Measurements from ENCODE around the gene DOLPP1.
"Not testable (repeated sequence)": the region's sequence is repeated elsewhere in the genome, so short reads cannot be mapped to it uniquely, and the experiment has no call there.

Gene DOLPP1

GRCh38 chr9:129109952-129110739, 29.2 kb downstream of the DOLPP1 start:
- DNase-seq (ENCODE audit: low read depth in 2 of 3, low spot score in 2 of 3), result peak in 1 of 3 experiments; percentile 16

DNA sequence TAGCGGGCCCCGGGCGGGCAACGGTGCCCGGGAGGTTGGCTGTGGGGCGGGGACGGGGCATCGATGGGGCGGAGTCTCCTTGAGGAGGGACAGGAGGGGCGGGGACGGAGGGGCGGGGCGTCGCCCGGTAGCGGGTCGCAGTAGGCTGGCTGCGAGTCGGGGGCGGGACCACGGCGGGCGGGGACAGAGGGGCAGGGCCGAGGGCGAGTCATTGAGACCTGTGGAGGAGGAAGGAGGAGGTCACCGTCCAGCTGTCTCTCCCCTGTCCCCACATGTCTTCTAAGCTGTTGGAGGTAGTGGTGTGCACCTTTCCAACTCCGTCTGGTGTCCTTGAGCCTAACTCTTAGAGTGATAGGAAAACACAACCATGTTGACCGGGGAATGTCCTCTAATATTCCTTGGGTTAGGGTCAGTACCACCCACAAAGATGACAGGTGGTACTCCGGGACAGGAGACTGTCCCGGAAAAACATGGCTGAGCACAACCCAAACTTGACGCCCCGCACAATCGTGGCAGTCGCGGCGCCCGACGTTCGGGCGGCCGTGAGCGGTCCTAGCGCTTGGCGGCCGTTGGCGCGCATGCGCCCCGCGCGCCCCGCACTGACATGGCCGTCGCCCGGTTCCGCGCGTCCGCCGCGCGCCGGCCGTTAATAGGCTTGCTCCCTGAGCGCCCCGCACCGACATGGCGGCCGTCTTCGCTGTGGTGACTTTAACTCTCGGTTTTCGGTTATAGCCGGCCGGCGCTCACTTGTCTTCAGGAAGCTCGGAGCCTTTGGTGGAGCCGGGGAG, 30.0 kb downstream of the DOLPP1 start, which contains the start of the genes CRAT and PTPA:
Gene CRAT, minus strand, starts transcription at position 54 of the 788 bp plus-strand sequence. CDS start 284 bp downstream, outside the sequence.
Gene PTPA, plus strand, starts transcription at position 676 of the 788 bp plus-strand sequence. CDS start 186 bp downstream, outside the sequence.
- peak; percentile 81 to 88 (median 88) for DNase-seq (ENCODE audit: low read depth in 2 of 3, low spot score in 2 of 3)

DNA sequence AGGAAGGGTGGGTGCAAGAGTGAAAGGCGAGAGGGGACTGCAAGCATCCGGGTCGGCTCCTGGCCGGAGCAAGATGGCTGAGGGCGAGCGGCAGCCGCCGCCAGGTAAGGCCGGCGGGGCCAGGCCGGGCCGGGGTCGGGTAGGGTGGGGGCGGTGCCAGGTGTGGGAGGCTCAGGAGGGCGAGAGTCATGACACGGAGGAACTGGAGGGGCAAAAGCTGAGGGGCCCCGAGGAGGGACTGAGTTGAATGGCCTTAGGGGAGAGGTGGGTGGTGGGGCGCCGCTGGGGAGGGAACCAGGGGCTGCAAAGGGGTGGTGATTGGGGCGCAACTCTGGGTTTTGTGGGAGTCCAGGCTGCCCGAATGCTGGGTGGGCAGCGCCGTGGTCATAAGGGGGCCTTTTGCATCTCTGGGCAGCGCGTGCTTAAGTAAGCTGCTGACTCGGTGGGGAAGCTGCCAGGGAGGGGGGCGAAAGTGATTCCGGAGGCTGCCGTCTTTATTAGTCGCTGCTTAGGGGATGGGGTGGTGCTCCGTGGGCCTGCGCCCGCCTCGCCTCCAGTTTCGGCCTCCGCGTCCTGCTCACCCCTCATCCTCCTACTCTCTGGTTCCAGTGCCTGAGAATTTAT, 30.7 kb downstream of the DOLPP1 start:
- peak in 1 of 3 experiments; percentile 12 for DNase-seq (ENCODE audit: low read depth in 2 of 3, low spot score in 2 of 3)

GRCh38 chr9:129112526-129112925, 31.6 kb downstream of the DOLPP1 start:
- DNase-seq (ENCODE audit: low read depth in 2 of 3, low spot score in 2 of 3), result not testable (repeated sequence)

DNA sequence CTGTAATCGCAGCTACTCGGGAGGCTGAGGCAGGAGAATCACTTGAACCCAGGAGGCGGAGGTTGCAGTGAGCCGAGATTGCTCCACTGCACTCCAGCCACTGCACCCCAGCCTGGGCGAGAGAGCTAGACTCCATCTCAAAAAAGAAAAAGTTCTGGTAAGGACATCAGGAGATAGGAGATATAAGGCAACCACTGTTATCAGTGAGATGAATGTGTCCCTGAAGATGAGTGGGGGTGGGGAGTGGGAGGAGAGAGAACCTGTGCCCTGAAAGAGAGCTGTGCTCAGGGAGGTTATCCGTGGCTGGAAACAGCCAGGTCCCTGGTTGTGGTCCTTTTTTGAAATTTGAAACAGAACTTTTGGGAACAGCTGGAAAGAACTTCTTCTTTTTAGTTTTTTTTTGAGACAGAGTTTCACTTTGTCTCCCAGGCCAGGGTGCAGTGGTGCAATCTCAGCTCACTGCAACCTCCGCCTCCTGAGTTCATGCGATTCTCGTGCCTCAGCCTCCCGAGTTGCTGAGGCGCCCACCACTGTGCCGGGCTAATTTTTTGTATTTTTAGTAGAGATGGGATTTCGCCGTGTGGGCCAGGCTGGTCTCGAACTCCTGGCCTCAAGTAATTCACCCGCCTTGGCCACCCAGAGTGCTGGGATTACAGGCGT, 32.9 kb downstream of the DOLPP1 start:
- no peak for DNase-seq (ENCODE audit: low read depth in 2 of 3, low spot score in 2 of 3)

- DNase-seq (ENCODE audit: low read depth in 2 of 3, low spot score in 2 of 3), result no peak
Measured at GRCh38 chr9:129118799-129119198, 37.9 kb downstream of the DOLPP1 start.

DNA sequence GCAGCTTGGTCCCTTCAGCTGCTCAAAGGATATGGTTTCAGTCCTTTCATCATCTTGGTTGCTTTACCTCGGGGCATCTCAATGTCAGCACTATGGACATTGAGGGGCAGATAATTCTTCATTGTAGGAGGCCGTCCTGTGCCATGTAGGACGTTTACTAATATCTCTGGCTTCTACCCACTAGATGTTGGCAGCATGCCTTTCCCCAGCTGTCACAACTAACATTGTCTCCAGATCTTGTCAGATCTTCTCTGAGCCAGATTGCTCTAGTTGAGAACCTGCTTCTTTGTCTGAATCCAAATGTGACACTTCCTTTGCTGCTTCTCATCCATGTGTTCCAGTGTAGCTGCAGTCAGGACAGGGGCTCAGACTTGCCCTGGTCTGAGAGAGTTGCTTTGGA, 40.6 kb downstream of the DOLPP1 start:
- DNase-seq (ENCODE audit: low read depth in 2 of 3, low spot score in 2 of 3), result no peak

DNA sequence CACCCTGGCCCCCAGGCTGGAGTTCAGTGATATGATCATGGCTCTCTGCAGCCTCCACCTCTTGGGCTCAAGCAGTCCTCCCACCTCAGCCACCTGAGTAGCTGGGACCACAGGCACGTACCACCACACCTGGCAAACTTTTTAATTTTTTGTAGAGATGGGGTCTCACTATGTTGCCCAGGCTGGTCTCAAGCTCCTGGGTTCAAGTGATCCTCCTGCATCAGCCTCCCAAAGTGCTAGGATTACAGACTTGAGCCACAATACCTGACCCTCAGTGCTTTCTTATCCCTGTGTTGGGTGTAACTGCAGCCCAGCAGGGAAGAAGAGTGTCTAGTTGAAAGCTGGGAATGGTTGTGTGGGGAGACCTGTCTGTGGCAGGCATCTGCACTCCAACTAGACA, 41.2 kb downstream of the DOLPP1 start:
- no peak for DNase-seq (ENCODE audit: low read depth in 2 of 3, low spot score in 2 of 3)

DNA sequence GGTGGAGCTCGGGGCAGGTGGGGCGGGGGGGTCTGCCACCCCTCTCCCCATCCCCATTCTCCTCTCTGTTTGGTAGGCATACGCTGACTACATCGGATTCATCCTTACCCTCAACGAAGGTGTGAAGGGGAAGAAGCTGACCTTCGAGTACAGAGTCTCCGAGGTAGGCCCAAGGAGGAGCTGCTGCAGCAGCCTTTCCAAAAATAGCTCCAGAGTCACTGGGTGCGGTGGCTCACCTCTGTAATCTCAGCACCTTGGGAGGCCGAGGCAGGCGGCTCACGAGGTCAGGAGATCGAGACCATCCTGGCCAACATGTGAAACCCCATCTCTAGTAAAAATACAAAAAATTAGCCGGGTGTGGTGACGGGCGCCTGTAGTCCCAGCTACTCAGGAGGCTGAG, 42.1 kb downstream of the DOLPP1 start:
- not testable (repeated sequence) for DNase-seq (ENCODE audit: low read depth in 2 of 3, low spot score in 2 of 3)

- no peak for DNase-seq (ENCODE audit: low read depth in 2 of 3, low spot score in 2 of 3)
Measured at GRCh38 chr9:129124506-129125069, 43.7 kb downstream of the DOLPP1 start.

DNA sequence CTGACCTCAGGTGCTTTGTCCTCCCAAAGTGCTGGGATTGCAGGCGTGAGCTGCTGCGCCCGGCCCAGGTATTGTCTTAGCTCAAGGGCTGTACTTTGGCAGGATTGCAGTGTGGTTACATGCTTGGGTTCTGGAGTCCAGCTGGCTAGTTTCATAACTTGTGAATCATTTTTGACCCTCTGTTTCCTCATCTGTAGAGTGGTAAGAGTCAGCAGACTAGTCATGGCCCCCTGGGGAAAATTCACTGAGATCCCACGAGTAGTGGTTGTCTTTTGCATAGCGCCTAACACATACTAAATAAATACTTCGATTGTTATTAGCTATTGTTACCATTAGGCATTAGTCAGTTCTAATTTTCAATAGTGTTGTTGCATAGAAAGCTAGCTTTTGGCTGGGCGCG, 44.6 kb downstream of the DOLPP1 start:
- DNase-seq (ENCODE audit: low read depth in 2 of 3, low spot score in 2 of 3), result no peak

DNA sequence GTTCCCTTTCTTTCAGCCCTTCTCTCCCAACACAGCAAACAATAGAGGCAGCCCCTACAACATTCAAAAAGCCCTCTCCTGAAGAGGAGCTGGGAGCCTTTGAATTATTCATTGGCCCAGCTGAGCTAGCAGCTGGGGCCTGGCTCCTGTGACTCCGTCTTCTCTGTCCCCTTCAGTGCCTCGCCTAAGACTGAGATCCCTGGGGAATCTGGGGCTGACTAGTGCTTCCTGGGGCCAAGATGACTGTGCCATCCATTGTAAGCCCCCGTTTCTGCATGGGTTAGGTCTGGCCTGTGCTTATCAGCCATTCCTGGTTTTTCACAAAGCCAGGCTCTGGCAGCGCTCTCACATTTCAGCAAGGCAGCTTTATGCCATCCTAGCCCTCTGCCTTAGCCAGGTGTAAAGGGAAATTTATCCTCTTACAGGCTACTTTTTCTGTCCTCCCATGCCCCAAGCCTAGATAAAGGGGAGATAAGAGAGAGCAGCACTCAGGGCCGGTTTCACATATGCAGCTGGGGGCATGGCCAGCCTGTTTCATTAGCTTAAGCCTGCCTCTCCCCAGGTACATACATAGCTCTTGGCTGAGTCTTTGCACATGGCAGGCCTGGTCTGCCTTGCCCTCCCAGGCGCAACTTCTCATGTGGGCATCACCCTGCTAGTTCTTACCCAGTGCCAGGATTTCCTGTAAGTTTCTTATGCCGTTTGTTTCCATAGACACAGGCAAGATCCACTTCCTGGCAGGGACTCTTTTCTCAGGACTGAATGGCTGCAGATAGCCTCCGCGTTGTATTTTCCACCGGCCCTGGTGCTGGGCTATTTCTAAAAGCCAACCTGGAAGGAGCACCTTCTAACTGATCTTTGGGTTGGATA, 46.1 kb downstream of the DOLPP1 start:
- no peak for DNase-seq (ENCODE audit: low read depth in 2 of 3, low spot score in 2 of 3)

DNA sequence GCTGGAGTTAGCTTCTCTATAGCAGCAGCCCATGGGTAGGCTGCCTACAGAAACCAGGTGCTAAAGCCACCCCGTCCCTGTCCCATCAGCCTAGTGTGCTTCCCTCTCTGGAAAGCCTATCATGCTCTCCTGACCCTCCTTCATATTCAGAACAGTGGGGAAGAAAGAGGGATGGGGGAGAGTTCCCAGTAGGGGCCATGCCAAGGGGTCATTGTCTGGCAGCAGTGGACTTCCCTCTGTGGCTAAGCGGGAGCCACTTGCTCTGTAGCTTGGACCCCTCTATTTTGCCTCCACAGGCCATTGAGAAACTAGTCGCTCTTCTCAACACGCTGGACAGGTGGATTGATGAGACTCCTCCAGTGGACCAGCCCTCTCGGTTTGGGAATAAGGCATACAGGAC, 47.8 kb downstream of the DOLPP1 start:
- no peak for DNase-seq (ENCODE audit: low read depth in 2 of 3, low spot score in 2 of 3)

DNA sequence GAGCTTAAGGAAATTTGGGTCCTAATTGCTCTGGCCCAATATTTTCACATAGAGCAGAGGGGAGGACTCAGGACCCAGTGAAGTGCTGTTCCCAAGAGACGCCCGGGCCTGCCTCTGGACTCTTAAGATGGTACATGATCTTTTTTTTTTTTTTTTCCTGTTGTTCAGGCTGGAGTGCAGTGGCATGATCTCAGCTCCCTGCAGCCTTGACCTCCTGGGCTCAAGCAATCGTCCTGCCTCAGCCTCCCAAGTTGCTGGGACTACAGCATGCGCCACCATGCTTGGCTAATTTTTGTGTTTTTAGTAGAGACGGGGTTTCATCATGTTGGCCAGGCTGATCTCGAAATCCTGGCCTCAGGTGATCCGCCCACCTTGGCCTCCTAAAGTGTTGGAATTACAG, 49.4 kb downstream of the DOLPP1 start:
- not testable (repeated sequence) for DNase-seq (ENCODE audit: low read depth in 2 of 3, low spot score in 2 of 3)

- DNase-seq (ENCODE audit: low read depth in 2 of 3, low spot score in 2 of 3), result no peak
Measured at GRCh38 chr9:129130791-129131190, 49.9 kb downstream of the DOLPP1 start.

- DNase-seq (ENCODE audit: low read depth in 2 of 3, low spot score in 2 of 3), result peak in 2 of 3 experiments; percentile 70 to 71
Measured at GRCh38 chr9:129131300-129132145, 50.6 kb downstream of the DOLPP1 start.

DNA sequence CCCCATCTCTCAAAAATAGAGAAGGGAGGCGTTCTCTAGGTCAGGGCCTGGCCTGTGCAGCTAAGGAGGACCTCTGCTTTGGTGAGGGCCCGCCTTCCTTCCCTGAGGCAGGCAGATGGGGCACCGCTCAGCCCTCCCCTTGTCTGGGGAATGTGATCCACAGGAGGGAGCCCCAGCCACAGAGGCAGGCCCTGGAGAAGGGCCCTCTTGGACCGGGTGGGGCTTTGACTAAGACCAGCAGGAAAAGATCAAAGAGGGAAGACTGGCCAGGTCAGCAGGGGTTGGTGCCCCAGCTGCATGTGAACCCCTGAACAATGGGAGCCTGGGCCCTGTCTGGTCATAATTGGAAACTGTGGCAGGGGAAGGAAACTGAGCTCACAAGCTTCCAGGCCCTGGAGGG, 52.2 kb downstream of the DOLPP1 start:
- no peak for DNase-seq (ENCODE audit: low read depth in 2 of 3, low spot score in 2 of 3)

DNA sequence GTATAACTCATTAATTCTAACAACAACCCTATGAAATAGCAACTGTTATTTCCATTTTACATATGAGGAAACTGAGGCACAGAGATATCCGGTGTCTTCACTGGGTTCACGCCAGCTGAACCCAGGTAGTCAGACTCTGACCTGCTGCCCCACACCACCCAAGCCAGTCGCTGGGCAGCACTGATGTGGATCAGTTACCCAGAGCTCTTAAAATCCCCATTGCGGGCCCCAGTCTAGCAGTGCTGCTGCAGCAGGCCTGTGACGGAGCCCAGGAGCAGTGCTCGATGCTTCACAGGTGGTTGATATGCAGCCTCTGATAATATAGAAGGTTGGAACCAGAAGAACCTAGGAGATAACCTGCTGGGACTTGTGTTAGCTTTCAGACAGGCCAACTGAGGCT, 54.6 kb downstream of the DOLPP1 start:
- DNase-seq (ENCODE audit: low read depth in 2 of 3, low spot score in 2 of 3), result no peak

Data from activated CD8-positive, alpha-beta memory T cell treated with anti-CD3 and anti-CD28 coated beads for 48 hours (primary cell).